ENCODE measurements around the gene SNAP25.

GRCh38 chr20:10231290-10231689 is 12.7 kb downstream of the SNAP25 start:
- TF ChIP-seq CTCF (IDR thresholded peaks at IDR 0.05) = no peak
- no peak for TF ChIP-seq EZH2 (IDR thresholded peaks at IDR 0.05; ENCODE audit: borderline replicate concordance, insufficient read depth, low read depth, low read length, poor library complexity, severe bottlenecking)

All from B cell (primary cell).